C4-2B (cell line): ENCODE measurements around the gene PPP1R12B.
"Not testable (repeated sequence)": the region's sequence is repeated elsewhere in the genome, so short reads cannot be mapped to it uniquely, and the experiment has no call there.

Experiments
- CTCF ChIP-seq: fragments of 450-650 bp; conservative IDR thresholded peaks from 2 replicates; pipeline ENCODE4 v1.5.1; 2017; ENCODE audit warnings: mild to moderate bottlenecking
- ZFX ChIP-seq: fragments of 450-650 bp; IDR thresholded peaks from 2 replicates; pipeline ENCODE4 v1.6.1; 2017

- TF ChIP-seq CTCF, ZFX: not testable (repeated sequence)
Observed at GRCh38 chr1:202623476-202623875, 275.0 kb downstream of the PPP1R12B start.
